Femur (tissue), 1 donor: Measurements from ENCODE around the gene ADAMTS13.

ENCODE experiments used
- DNase-seq: peaks from one replicate; pipeline ENCODE4 v3.0.0-alpha.2; 2017

ADAMTS13 gene

GRCh38 chr9:133393399-133393798 lies 28.8 kb upstream of the ADAMTS13 start:
- DNase-seq: no peak

GRCh38 chr9:133394687-133395271 lies 27.4 kb upstream of the ADAMTS13 start:
- no peak for DNase-seq

GRCh38 chr9:133396952-133397351 lies 25.2 kb upstream of the ADAMTS13 start:
- no peak for DNase-seq

- no peak for DNase-seq
Measured at GRCh38 chr9:133397370-133397769, 24.8 kb upstream of the ADAMTS13 start.

- DNase-seq: no peak
Measured at GRCh38 chr9:133397895-133398294, 24.3 kb upstream of the ADAMTS13 start.

GRCh38 chr9:133400292-133400691 lies 21.9 kb upstream of the ADAMTS13 start:
- DNase-seq: no peak

- DNase-seq: no peak
Measured at GRCh38 chr9:133401588-133401987, 20.6 kb upstream of the ADAMTS13 start.

GRCh38 chr9:133402689-133403088 lies 19.5 kb upstream of the ADAMTS13 start:
- no peak for DNase-seq

GRCh38 chr9:133403766-133404453 lies 18.3 kb upstream of the ADAMTS13 start:
- no peak for DNase-seq

- DNase-seq: no peak
Measured at GRCh38 chr9:133404454-133405002, 17.6 kb upstream of the ADAMTS13 start.

- peak; percentile 41 for DNase-seq
Measured at GRCh38 chr9:133405508-133406438, 16.4 kb upstream of the ADAMTS13 start.

- peak; percentile 81 for DNase-seq
Measured at GRCh38 chr9:133406480-133407307, 15.5 kb upstream of the ADAMTS13 start.

GRCh38 chr9:133408042-133408441 lies 14.1 kb upstream of the ADAMTS13 start:
- no peak for DNase-seq

GRCh38 chr9:133415170-133415569 lies 7.0 kb upstream of the ADAMTS13 start:
- no peak for DNase-seq

- DNase-seq: peak; percentile 91
Measured at GRCh38 chr9:133417541-133418461, 4.4 kb upstream of the ADAMTS13 start, which contains the start of gene REXO4. TSS of gene REXO4 (minus strand) at chr9:133418010. CDS start at chr9:133417844, 166 bp downstream.

- no peak for DNase-seq
Measured at GRCh38 chr9:133419005-133419404, 3.2 kb upstream of the ADAMTS13 start.

GRCh38 chr9:133420392-133420827 lies 1.8 kb upstream of the ADAMTS13 start:
- no peak for DNase-seq

- DNase-seq: no peak
Measured at GRCh38 chr9:133423216-133423615, 1.0 kb downstream of the ADAMTS13 start.

- no peak for DNase-seq
Measured at GRCh38 chr9:133424187-133424586, 2.0 kb downstream of the ADAMTS13 start.

- no peak for DNase-seq
Measured at GRCh38 chr9:133425049-133425632, 3.0 kb downstream of the ADAMTS13 start.

- DNase-seq: no peak
Measured at GRCh38 chr9:133426011-133426410, 3.8 kb downstream of the ADAMTS13 start.
